ENCODE results near the gene NMNAT2.
"Not testable (repeated sequence)": the region's sequence is repeated elsewhere in the genome, so short reads cannot be mapped to it uniquely, and the experiment has no call there.

Gene NMNAT2

GRCh38 chr1:183251101-183251958 lies 166.8 kb downstream of the NMNAT2 start:
- DNase-seq = no peak

- DNase-seq = no peak
These were observed 168.2 kb downstream of the NMNAT2 start for GRCh38 chr1:183249941-183250452.

GRCh38 chr1:183248989-183249691 lies 169.0 kb downstream of the NMNAT2 start:
- DNase-seq = no peak

- DNase-seq = no peak
These were observed 170.2 kb downstream of the NMNAT2 start for GRCh38 chr1:183247931-183248330.

- no peak for DNase-seq
These were observed 170.7 kb downstream of the NMNAT2 start for GRCh38 chr1:183247484-183247883.

- DNase-seq = peak; percentile 5
These were observed 171.1 kb downstream of the NMNAT2 start for GRCh38 chr1:183247066-183247465.

- DNase-seq = peak; percentile 26
These were observed 171.7 kb downstream of the NMNAT2 start for GRCh38 chr1:183246436-183246835.

- DNase-seq = no peak
These were observed 172.8 kb downstream of the NMNAT2 start for GRCh38 chr1:183245357-183245756.

GRCh38 chr1:183244466-183244865 lies 173.7 kb downstream of the NMNAT2 start:
- peak; percentile 52 for DNase-seq

- peak; percentile 78 for DNase-seq
These were observed 174.8 kb downstream of the NMNAT2 start for GRCh38 chr1:183243161-183244050.

- DNase-seq = no peak
These were observed 175.6 kb downstream of the NMNAT2 start for GRCh38 chr1:183242556-183242955.

GRCh38 chr1:183241471-183241870 lies 176.7 kb downstream of the NMNAT2 start:
- DNase-seq = no peak

GRCh38 chr1:183240853-183241252 lies 177.3 kb downstream of the NMNAT2 start:
- DNase-seq = not testable (repeated sequence)

GRCh38 chr1:183240526-183240825 lies 177.7 kb downstream of the NMNAT2 start:
- DNase-seq = no peak

- DNase-seq = no peak
These were observed 178.2 kb downstream of the NMNAT2 start for GRCh38 chr1:183239793-183240525.

- DNase-seq = no peak
These were observed 178.9 kb downstream of the NMNAT2 start for GRCh38 chr1:183239220-183239742.

GRCh38 chr1:183238071-183238470 lies 180.1 kb downstream of the NMNAT2 start:
- peak; percentile 25 for DNase-seq

GRCh38 chr1:183237046-183237445 lies 181.1 kb downstream of the NMNAT2 start:
- DNase-seq = no peak

- no peak for DNase-seq
These were observed 181.9 kb downstream of the NMNAT2 start for GRCh38 chr1:183236158-183236725.

GRCh38 chr1:183235503-183235902 lies 182.7 kb downstream of the NMNAT2 start:
- no peak for DNase-seq

- peak; percentile 66 for DNase-seq
These were observed 183.3 kb downstream of the NMNAT2 start for GRCh38 chr1:183234660-183235476.
